ENCODE data around the gene TFF1.

The TFF1 gene

GRCh38 chr21:42412636-42412933, 46.2 kb upstream of the TFF1 start:
- peaks cover 3% of the 10 kb centered on the region for H3K4me1 ChIP-seq (ENCODE audit: insufficient read depth, low read length, severe bottlenecking)
- no peak overlapping the region for H3K4me3 ChIP-seq (ENCODE audit: low read depth, low read length, poor library complexity, severe bottlenecking)
- peaks cover 7% of the 10 kb centered on the region; the same call in 1 of the 2 replicates for H3K27me3 ChIP-seq (ENCODE audit: insufficient read depth, low read length)
- H3K36me3 ChIP-seq (ENCODE audit: insufficient read depth, low read length), result no peaks in the 10 kb centered on the region
- H4K20me1 ChIP-seq (ENCODE audit: insufficient read depth, low read length), result no peaks in the 10 kb centered on the region
- TF ChIP-seq EZH2 (IDR thresholded peaks at IDR 0.05; ENCODE audit: borderline replicate concordance, low read length) (no peak), CTCF (IDR thresholded peaks at IDR 0.05; ENCODE audit: low read length) (no peak)
- H3K9me2 ChIP-seq (ENCODE audit: low read depth, low read length), result no peaks in the 10 kb centered on the region
- H3K9me3 ChIP-seq (ENCODE audit: low read length), result no peaks in the 10 kb centered on the region
- H3F3A ChIP-seq (ENCODE audit: insufficient read depth, low read length), result no peaks in the 10 kb centered on the region
- H2AFZ ChIP-seq (ENCODE audit: low read length), result no peak overlapping the region
- no peak overlapping the region for H3K4me2 ChIP-seq (ENCODE audit: low read length)
- no peak overlapping the region for H3K27ac ChIP-seq (ENCODE audit: low read depth, low read length, poor library complexity, severe bottlenecking)
- no peak overlapping the region for H3K9ac ChIP-seq (ENCODE audit: low read length)
- no peaks in the 10 kb centered on the region for H3K79me2 ChIP-seq (ENCODE audit: insufficient read depth, low read length)

- no peaks in the 10 kb centered on the region for H4K20me1 ChIP-seq (ENCODE audit: insufficient read depth, low read length)
- no peaks in the 10 kb centered on the region for H3K79me2 ChIP-seq (ENCODE audit: insufficient read depth, low read length)
- no peak overlapping the region for H2AFZ ChIP-seq (ENCODE audit: low read length)
- no peak overlapping the region for H3K27ac ChIP-seq (ENCODE audit: low read depth, low read length, poor library complexity, severe bottlenecking)
- H3K4me1 ChIP-seq (ENCODE audit: insufficient read depth, low read length, severe bottlenecking), result peaks cover 3% of the 10 kb centered on the region
- H3K9ac ChIP-seq (ENCODE audit: low read length), result no peak overlapping the region
- no peaks in the 10 kb centered on the region for H3K36me3 ChIP-seq (ENCODE audit: insufficient read depth, low read length)
- no peak overlapping the region for H3K4me2 ChIP-seq (ENCODE audit: low read length)
- no peak for TF ChIP-seq EZH2 (IDR thresholded peaks at IDR 0.05; ENCODE audit: borderline replicate concordance, low read length)
- no peak for TF ChIP-seq CTCF (IDR thresholded peaks at IDR 0.05; ENCODE audit: low read length)
- H3K9me3 ChIP-seq (ENCODE audit: low read length), result no peaks in the 10 kb centered on the region
- no peaks in the 10 kb centered on the region for H3F3A ChIP-seq (ENCODE audit: insufficient read depth, low read length)
- no peaks in the 10 kb centered on the region for H3K9me2 ChIP-seq (ENCODE audit: low read depth, low read length)
- H3K27me3 ChIP-seq (ENCODE audit: insufficient read depth, low read length), result peaks cover 7% of the 10 kb centered on the region; the same call in 1 of the 2 replicates
- H3K4me3 ChIP-seq (ENCODE audit: low read depth, low read length, poor library complexity, severe bottlenecking), result no peak overlapping the region
Observed at GRCh38 chr21:42411891-42412635, 45.7 kb upstream of the TFF1 start.

- Histone ChIP-seq H3K4me2 (ENCODE audit: low read length) (no peak overlapping the region), H3K4me3 (ENCODE audit: low read depth, low read length, poor library complexity, severe bottlenecking) (no peak overlapping the region), H3K27ac (ENCODE audit: low read depth, low read length, poor library complexity, severe bottlenecking) (no peak overlapping the region), H3K27me3 (ENCODE audit: insufficient read depth, low read length) (peaks cover 7% of the 10 kb centered on the region; the same call in 1 of the 2 replicates), H3F3A (ENCODE audit: insufficient read depth, low read length) (no peaks in the 10 kb centered on the region), H3K9me2 (ENCODE audit: low read depth, low read length) (no peaks in the 10 kb centered on the region), H4K20me1 (ENCODE audit: insufficient read depth, low read length) (no peaks in the 10 kb centered on the region), H3K4me1 (ENCODE audit: insufficient read depth, low read length, severe bottlenecking) (peaks cover 2% of the 10 kb centered on the region), H2AFZ (ENCODE audit: low read length) (no peak overlapping the region), H3K79me2 (ENCODE audit: insufficient read depth, low read length) (no peaks in the 10 kb centered on the region), H3K9ac (ENCODE audit: low read length) (no peak overlapping the region), H3K36me3 (ENCODE audit: insufficient read depth, low read length) (no peaks in the 10 kb centered on the region), H3K9me3 (ENCODE audit: low read length) (no peaks in the 10 kb centered on the region)
- TF ChIP-seq CTCF (IDR thresholded peaks at IDR 0.05; ENCODE audit: low read length) (peak; percentile 48), EZH2 (IDR thresholded peaks at IDR 0.05; ENCODE audit: borderline replicate concordance, low read length) (no peak)
Observed at GRCh38 chr21:42411197-42411869, 45.0 kb upstream of the TFF1 start.

Data from OCI-LY1 (cell line).